ENCODE measurements around the gene ZFYVE16.
"Not testable (repeated sequence)": the region's sequence is repeated elsewhere in the genome, so short reads cannot be mapped to it uniquely, and the experiment has no call there.

ZFYVE16 gene

GRCh38 chr5:80407735-80408483, at the start of gene ZFYVE16:
TSS of gene ZFYVE16 (plus strand) at chr5:80408064. CDS start at chr5:80434148, 26,084 bp downstream.
- ATAC-seq = peak; percentile 88 to 91

DNA sequence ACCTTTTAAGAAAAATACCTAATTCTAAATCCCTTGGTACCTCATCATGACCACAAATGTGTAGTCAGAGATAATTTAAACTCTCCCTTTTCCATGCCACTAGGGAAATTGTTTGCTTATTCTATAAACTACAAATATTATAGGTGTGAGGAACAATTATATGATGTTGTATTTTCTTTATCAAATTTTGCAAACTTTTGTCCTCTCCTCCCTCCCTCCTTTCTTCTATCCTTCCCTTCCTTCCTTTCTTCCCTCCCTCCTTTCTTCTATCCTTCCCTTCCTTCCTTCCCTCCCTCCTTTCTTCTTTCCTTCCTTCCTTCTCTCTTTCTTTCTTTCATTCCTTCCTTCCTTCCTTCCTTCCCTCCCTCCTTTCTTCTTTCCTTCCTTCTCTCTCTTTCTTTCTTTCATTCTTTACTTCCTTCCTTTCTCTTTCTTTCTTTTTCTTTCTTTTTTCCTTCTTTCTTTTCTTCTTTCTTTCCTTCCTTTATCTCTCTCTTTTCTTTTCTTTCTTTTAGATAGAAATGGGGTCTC, 46.9 kb upstream of the ZFYVE16 start:
- ATAC-seq = no peak

DNA sequence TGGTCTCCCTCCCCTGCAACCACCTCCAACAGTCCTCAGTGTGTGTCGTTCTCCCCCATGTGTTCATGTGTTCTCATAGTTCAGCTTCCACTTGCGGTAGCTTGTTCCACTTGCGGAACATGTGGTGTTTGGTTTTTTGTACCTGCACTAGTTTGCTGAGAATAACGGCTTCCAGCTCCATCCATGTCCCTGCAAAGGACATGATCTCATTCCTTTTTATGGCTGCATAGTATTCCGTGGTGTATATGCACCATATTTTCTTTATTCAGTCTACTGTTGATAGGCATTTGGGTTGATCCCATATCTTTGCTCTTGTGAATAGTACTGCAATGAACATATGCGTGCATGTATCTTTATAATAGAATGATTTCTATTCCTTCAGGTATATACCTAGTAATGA, 43.0 kb upstream of the ZFYVE16 start:
- ATAC-seq = no peak

DNA sequence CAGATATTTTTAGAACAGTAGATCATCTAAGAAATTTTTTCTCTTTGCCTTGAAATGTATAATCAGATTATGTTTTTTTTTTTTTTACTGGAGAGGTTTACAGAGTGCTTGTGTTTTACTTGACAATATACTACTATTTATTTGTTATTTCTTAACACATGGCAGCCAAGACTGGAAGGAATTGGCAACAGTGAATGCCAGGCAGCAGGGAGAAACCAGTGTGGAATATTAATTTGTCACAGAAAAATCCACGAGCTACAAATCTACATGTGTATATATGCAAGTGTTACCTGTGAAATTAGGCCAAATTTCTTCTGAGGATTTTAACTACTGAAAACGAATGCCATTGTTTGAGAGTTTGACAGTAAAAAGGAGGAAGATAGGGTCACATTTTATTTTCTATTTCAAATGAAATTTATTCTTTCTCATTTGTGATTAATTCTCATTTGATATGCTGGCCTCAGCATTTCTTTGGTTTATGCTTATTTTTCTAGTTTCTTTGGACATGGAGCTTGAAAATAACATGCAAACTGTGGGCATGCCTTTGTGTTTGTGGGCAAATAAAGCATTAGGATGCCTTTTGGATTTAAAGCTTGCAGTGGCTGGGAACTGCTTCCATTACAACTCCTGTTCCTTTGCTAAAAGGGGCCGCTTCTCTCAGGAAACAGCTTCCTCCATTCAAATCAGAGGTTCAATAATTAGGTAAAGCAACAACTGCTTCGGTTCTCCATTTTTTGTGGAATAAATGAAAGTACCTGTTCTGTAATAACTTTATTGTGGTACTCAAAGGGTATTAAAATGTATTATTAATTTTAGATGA, 39.0 kb upstream of the ZFYVE16 start:
- no peak for ATAC-seq

DNA sequence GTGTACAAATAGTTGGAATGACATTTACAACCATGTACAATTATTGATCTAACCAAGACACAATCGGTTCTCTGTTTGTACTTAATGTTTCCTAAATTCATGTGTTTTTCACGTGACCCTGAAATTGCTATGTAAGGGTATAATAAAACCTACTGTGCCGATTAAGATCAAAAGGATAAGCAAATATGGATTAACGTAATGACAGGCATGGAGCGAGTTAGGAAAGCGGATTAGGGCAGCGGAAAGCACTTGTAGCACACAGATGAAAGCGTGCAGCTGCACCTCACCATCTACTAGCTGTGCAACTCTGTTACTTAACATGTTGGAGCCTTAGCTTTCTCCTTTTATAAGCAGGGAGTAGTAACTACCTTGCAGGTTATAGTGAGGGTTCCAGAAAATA, 38.3 kb upstream of the ZFYVE16 start:
- ATAC-seq = no peak

DNA sequence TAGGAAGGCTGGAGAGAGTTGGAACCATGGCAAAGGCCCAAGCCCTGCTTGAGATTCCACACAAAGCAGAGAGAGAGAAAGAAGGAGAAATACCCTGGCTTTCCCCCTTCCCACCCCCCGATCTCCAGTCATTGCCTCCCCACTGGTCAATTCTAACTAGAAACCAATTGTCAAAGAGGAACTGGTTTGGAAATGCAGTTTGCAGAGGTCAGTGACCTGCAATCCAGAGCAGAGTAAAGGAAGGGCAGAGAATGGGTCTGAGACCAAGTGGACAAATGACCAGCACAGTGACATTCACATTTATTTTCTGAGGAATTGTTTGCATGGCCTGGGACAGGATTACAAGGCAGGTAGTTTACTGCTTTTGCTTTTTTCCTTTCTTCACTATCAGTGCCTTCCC, 37.5 kb upstream of the ZFYVE16 start:
- no peak for ATAC-seq

DNA sequence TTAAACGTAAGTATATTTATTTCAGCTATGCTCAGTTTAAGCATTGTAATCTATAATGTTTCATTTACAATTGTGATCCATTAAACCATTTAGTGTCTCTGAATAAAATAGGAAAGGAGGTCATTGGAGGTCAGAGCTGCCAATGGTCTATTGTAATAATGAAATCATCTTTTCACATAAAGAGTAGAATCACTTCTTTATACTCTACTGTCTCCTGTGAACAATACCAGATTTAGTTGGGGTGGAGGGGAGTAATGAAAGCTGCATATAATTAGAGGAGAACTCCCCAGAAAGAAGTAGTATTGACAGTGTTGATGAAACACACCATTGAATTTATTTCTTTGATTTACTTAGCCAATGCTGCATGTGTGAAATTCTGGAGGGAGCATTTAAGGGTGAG, 35.1 kb upstream of the ZFYVE16 start:
- no peak for ATAC-seq

DNA sequence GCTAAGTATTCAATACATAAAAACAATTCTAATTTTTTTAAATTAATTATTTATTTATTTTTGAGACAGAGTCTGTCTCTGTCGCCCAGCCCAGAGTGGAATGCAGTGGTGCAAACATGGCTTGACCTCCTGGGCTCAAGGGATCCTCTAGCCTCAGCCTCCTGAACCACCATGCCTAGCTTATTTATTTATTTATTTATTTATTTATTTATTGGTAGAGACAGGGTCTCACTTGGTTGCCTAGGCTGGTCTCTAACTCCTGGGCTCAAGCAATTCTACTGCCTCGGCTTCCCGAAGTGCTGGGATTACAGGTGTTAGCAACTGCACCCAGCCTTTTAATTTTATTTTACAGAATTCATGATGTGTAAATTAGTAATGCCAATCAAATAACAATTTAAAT, 33.7 kb upstream of the ZFYVE16 start:
- ATAC-seq = no peak

GRCh38 chr5:80376557-80376956, 31.3 kb upstream of the ZFYVE16 start:
- no peak for ATAC-seq

DNA sequence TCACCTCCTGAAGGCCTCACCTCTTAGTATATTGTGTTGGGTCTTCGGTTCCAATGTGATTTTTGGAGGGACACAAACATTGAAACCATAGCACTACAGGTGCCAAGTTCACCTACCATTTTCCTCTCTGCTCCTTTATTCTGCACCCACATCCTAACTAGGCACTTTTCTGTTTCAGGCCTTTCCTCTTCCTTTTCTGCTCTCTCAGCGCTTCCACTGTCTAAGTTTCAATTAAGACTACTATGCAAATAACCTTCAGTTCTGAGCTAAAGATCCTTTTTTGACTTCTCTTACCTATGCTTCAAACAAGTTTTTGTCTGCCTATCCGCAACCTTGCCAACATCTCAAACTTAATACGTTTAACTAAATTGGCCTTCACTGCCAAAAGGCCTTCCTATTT, 25.4 kb upstream of the ZFYVE16 start:
- ATAC-seq = no peak

DNA sequence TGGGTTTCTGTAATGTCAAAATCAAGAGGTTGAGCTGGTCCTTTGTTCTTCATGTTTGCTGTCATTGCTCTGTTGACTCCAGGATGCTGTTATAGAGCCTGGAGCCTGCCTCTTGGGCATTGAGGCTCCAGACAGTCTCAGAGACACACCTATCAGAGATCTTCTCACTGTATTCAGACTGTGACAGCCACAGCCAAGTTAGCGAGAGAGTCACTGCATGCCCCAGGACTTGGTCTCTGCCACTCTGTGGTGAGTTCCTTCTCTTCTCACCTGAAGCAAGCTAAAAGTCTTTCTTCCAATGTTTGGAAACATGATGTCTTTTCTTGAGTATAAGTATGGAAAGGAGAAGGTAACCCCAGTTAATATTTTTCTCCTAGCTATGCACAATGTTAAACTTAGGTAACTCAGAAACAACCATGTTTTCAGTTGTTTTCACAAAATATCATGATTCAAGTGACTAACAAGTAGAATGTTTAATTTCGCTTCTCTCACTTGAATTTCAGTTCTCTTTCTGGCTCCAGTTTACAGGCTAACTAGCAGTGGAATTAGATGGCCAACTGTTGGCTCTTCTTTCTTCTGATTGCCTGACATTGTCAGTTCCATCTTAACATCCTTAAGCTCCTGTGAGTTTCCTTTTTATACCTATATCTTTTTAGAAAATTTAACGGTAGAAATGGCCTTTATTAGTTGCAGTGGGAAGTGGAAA, 20.6 kb upstream of the ZFYVE16 start:
- ATAC-seq = no peak

GRCh38 chr5:80389580-80389979, 18.3 kb upstream of the ZFYVE16 start:
- no peak for ATAC-seq

DNA sequence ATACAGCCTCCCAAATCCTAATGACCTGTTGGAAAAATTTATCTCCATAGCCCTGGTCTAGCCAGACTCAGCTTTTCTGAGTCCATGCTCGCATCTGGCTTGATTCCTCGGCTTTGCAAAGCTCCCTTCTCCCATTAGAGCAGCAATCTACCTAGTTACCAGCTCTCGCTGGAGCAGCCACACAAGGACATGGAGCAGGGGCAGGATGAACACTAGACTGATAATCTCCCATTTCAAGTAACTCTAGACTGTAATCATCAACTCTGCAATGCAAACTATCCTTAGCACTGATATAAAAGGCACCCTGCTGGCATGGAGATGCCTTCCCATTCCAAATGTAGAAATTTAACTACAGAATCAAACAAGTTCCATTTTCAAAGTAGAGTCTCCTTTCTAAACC, 17.5 kb upstream of the ZFYVE16 start:
- not testable (repeated sequence) for ATAC-seq

DNA sequence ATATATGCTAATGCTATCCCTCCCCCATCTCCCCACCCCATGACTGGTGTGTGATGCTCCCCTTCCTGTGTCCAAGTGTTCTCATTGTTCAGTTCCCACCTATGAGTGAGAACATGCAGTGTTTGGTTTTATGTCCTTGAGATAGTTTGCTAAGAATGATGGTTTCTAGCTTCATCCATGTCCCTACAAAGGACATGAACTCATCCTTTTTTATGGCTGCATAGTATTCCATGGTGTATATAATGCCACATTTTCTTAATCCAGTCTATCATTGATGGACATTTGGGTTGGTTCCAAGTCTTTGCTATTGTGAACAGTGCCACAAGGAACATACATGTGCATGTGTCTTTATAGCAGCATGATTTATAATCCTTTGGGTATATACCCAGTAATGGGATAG, 16.6 kb upstream of the ZFYVE16 start:
- not testable (repeated sequence) for ATAC-seq

GRCh38 chr5:80399526-80400239, 8.2 kb upstream of the ZFYVE16 start:
- ATAC-seq = peak; percentile 92 to 96

DNA sequence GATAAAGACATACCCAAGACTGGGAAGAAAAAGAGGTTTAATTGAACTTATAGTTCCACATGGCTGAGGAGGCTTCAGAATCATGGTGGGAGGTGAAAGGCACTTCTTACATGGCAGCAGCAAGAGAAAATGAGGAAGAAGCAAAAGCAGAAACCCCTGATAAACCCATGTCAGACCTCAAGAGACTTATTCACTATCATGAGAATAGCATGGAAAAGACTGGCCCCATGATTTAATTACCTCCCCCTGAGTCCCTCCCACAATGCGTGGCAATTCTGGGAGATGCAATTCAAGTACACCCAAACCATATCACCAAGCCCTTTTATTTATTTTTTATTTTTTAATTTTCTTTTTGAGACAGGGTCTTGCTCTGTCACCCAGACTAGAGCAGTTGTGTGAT, 7.5 kb upstream of the ZFYVE16 start:
- ATAC-seq = not testable (repeated sequence)

- ATAC-seq = no peak
Measured at GRCh38 chr5:80403782-80404181, 4.1 kb upstream of the ZFYVE16 start.

GRCh38 chr5:80406980-80407734, 707 bp upstream of the ZFYVE16 start:
- ATAC-seq = no peak

DNA sequence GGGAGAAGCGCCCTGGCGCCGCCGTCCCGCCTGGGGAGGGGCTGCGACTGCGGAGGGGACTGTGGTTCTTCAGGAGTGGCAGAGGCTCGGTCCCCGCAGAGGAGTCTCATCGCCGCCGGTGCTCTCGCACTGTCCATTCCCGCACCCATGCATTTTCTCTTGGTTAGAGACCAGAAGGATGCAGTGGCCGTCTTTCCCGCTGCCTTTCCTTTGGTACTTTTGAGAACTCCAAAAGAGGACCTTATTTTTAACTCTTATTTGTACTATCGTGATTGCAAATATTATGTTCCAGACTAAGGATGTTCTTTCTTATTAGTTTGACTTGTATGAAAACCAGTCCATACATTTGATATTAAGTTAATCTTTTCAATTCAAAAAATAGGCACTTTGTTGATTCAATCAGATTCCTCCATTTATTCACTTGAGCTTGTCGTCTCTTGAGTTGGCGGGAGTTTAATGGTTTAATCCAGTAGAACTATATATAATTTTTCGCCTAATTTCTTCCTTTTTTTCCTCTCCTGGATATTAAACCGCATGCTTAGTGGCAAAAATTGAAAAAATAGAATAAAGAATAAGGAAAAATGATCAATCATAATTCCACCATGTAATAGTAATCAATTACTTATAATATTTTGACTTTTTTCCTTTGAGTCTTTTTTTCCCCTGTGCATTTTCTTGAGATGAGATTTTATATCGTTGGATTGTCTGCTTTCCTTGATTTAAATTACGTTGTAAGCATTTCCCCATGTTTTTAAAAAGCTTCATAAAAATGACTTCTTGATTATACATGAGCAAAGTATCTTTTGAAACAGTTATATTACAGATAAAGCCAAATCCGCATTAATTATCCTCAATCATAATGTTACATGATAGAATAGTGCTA, 861 bp downstream of the ZFYVE16 start:
- peak; percentile 21 to 25 for ATAC-seq

- ATAC-seq = no peak
Measured at GRCh38 chr5:80409367-80409966, 1.6 kb downstream of the ZFYVE16 start.

Data from activated CD4-positive, CD25-positive, alpha-beta regulatory T cell treated with anti-CD3 and anti-CD28 coated beads, Interleukin-2, amount 50 U/mL, for 24 hours (primary cell).